ENCODE measurements around the gene LRRN3. TPM values are rescaled to one million over a fixed set of nuclear protein-coding genes. Genes with fewer than 3 reads are reported as not detected.

Gene LRRN3
- total and polyA plus RNA-seq, 7 donors = 0.15 to 1.9 (median 0.69) TPM

DNA sequence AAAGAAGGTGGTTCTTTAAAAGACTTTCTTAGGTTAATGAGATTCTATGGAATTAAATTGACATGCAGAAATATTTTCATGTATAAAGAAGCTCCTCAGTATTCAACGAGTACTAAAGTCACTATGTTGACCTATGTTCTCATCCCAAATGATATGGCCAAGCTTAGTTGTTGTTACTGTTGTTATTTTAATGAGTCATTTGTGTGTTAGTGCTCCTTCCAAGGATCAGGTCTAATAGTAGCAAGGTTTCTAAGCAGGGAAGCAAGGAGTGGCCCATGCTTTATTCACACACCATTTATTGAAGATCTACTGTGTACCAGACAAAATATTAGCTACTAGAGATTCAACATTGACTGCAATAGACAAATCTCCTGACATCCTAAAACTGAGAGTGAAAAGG lies 41.9 kb downstream of the LRRN3 start:
- Histone ChIP-seq H3K9me3 (no peaks in the 10 kb centered on the region), H3K4me3 (no peak overlapping the region), H3K36me3 (ENCODE audit: insufficient read depth in 1 of 2, low read depth in 1 of 2) (no peaks in the 10 kb centered on the region), H3K27me3 (ENCODE audit: insufficient read depth in 3 of 3, low read length in 2 of 3) (no peaks in the 10 kb centered on the region), H3K4me1 (no peaks in the 10 kb centered on the region), H3K27ac (no peak overlapping the region)
- 80 to 88% (median 80%) methylated on average over 1 of the region's 1 CpG for WGBS, 3 donors
- DNase-seq = no peak
- intact Hi-C loops (cut with DNase I) = no loop called here
- no peak for ATAC-seq
- TF ChIP-seq, protein P1, sequence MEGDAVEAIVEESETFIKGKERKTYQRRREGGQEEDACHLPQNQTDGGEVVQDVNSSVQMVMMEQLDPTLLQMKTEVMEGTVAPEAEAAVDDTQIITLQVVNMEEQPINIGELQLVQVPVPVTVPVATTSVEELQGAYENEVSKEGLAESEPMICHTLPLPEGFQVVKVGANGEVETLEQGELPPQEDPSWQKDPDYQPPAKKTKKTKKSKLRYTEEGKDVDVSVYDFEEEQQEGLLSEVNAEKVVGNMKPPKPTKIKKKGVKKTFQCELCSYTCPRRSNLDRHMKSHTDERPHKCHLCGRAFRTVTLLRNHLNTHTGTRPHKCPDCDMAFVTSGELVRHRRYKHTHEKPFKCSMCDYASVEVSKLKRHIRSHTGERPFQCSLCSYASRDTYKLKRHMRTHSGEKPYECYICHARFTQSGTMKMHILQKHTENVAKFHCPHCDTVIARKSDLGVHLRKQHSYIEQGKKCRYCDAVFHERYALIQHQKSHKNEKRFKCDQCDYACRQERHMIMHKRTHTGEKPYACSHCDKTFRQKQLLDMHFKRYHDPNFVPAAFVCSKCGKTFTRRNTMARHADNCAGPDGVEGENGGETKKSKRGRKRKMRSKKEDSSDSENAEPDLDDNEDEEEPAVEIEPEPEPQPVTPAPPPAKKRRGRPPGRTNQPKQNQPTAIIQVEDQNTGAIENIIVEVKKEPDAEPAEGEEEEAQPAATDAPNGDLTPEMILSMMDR (IDR thresholded peaks at IDR 0.05) = no peak

DNA sequence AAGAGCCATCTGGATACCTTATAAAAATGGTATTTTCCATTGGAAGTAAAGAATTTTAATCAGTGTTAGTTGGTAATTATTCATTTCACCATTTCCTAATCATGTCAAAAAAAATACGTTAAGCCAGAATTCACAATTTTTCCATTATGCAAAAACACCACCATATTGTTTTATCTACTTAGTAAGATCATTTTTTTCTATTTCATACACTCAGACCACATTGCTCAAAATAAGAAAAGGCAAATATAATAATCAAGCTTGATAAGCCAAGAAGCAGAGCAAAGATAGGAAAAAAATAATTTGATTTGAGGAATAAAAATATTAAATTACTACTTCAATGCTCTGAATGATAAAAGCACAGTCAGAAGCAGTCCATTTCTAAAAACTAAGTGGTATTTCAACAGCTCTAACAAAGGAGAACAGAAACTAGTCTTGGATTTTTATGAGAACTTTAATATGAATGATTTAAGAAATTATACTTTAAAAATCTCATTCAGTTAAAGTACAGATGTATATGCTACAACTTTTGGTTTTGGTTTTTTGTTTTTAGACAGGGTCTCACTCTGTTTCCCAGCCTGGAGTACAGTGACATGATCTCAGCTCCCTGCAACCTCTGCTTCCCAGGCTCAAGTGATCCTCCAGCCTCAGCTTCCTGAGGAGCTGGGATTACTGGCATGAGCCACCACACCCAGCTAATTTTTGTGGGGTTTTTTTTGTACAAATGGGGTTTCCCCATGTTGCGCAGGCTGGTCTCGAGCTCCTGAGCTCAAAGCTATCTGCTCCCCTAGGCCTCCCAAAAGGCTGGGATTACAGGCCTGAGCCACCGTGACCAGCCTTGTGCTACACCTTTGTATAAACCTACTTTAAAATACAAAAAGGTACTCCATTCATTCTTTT lies 46.6 kb downstream of the LRRN3 start:
- Histone ChIP-seq H3K4me1 (peaks cover 10% of the 10 kb centered on the region), H3K27ac (no peak overlapping the region), H3K4me3 (no peak overlapping the region), H3K27me3 (ENCODE audit: insufficient read depth in 3 of 3, low read length in 2 of 3) (no peaks in the 10 kb centered on the region), H3K9me3 (no peaks in the 10 kb centered on the region), H3K36me3 (ENCODE audit: insufficient read depth in 1 of 2, low read depth in 1 of 2) (no peaks in the 10 kb centered on the region)
- ATAC-seq = no peak
- DNase-seq = no peak
- 73 to 83% (median 74%) methylated on average over 4 of the region's 4 CpGs for WGBS, 3 donors
- intact Hi-C loops (cut with DNase I) = no loop called here
- TF ChIP-seq, protein P1 (IDR thresholded peaks at IDR 0.05) = no peak

DNA sequence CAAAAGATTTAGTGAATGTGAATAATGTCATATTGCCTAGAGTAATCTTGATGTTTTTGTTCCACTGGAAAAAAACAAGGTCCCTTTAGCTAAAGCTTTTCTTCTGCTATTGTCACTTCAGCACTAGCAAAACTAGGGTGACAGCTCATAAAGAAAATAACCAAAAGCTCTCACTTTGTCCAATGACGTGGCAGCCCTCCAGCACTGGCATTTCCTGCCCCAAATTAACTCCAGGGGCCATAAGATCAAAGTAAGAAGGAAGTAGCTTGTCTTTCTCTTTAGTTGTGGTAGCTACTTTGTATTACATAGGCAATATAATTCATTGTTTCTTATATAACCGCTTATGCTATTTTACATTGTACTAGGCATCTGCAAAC lies 47.3 kb downstream of the LRRN3 start:
- Histone ChIP-seq H3K27ac (no peak overlapping the region), H3K36me3 (ENCODE audit: insufficient read depth in 1 of 2, low read depth in 1 of 2) (no peaks in the 10 kb centered on the region), H3K27me3 (ENCODE audit: insufficient read depth in 3 of 3, low read length in 2 of 3) (no peaks in the 10 kb centered on the region), H3K4me3 (no peak overlapping the region), H3K4me1 (peaks cover 10% of the 10 kb centered on the region), H3K9me3 (no peaks in the 10 kb centered on the region)
- intact Hi-C loops (cut with DNase I) = no loop called here
- 22 to 35% (median 23%) methylated on average over 2 of the region's 2 CpGs for WGBS, 3 donors
- ATAC-seq (no peak), DNase-seq (peak; percentile 17 to 36)
- TF ChIP-seq, protein P1 (IDR thresholded peaks at IDR 0.05) = no peak

DNA sequence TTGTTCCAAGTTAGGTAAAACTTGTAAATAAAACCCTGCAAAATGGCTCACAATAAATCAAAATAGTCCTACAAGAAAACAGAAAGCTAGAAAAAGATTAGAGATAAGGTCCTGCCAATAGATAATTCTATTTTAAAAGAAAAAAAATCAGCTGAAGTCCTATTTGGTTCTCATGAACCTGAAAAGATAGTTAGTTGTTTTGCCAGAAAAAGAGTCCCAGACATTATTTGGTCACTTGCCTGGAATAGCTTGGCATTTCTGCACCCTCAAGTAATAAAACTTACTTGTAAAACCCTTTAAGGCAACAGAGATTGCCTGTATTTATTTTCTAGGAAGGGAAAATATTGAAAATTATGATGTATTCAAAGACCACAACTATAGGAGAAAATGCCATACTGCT lies 47.7 kb downstream of the LRRN3 start:
- Histone ChIP-seq H3K9me3 (no peaks in the 10 kb centered on the region), H3K27me3 (ENCODE audit: insufficient read depth in 3 of 3, low read length in 2 of 3) (no peaks in the 10 kb centered on the region), H3K4me1 (peaks cover 10% of the 10 kb centered on the region), H3K27ac (no peak overlapping the region), H3K4me3 (no peak overlapping the region), H3K36me3 (ENCODE audit: insufficient read depth in 1 of 2, low read depth in 1 of 2) (no peaks in the 10 kb centered on the region)
- ATAC-seq (no peak), DNase-seq (no peak)
- intact Hi-C loops (cut with DNase I) = no loop called here
- TF ChIP-seq, protein P1 (IDR thresholded peaks at IDR 0.05) = no peak

Measured in psoas muscle (tissue), 8 donors.